ENCODE measurements around the gene SDR39U1.

DNA sequence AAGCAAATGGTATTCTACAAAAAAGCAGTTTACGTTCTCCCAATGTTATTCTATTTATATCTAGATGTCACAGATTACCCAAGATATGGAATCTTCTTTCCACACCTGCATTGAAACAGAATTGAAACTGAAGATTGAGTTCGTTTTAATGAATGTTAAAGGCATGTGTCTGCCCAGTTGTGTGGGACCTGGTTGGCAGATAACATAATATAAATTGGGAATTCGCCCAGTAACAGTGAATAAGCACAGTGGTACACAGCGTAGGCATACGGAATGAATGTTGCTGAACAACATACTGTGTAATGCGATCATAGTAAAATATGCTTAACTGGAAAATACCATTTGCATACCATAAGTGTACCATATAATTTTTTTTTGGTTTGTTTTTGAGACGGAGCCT, 8.5 kb downstream of the SDR39U1 start:
- TF ChIP-seq, protein P1, sequence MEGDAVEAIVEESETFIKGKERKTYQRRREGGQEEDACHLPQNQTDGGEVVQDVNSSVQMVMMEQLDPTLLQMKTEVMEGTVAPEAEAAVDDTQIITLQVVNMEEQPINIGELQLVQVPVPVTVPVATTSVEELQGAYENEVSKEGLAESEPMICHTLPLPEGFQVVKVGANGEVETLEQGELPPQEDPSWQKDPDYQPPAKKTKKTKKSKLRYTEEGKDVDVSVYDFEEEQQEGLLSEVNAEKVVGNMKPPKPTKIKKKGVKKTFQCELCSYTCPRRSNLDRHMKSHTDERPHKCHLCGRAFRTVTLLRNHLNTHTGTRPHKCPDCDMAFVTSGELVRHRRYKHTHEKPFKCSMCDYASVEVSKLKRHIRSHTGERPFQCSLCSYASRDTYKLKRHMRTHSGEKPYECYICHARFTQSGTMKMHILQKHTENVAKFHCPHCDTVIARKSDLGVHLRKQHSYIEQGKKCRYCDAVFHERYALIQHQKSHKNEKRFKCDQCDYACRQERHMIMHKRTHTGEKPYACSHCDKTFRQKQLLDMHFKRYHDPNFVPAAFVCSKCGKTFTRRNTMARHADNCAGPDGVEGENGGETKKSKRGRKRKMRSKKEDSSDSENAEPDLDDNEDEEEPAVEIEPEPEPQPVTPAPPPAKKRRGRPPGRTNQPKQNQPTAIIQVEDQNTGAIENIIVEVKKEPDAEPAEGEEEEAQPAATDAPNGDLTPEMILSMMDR (IDR thresholded peaks at IDR 0.05 in 2 of 3, conservative IDR thresholded peaks at IDR 0.05 in 1 of 3; ENCODE audit: borderline replicate concordance in 1 of 3, insufficient read depth in 1 of 3, low read depth in 2 of 3, low read length in 2 of 3): no peak
- no peak for TF ChIP-seq TCF7L2 (IDR thresholded peaks at IDR 0.05; ENCODE audit: borderline replicate concordance, extremely low read depth, insufficient read depth, insufficient read length)
- TF ChIP-seq EZH2phosphoT487 (IDR thresholded peaks at IDR 0.05; ENCODE audit: borderline replicate concordance): no peak
- TF ChIP-seq EGR1 (IDR thresholded peaks at IDR 0.05; ENCODE audit: low read depth): no peak
- TF ChIP-seq, protein P2, sequence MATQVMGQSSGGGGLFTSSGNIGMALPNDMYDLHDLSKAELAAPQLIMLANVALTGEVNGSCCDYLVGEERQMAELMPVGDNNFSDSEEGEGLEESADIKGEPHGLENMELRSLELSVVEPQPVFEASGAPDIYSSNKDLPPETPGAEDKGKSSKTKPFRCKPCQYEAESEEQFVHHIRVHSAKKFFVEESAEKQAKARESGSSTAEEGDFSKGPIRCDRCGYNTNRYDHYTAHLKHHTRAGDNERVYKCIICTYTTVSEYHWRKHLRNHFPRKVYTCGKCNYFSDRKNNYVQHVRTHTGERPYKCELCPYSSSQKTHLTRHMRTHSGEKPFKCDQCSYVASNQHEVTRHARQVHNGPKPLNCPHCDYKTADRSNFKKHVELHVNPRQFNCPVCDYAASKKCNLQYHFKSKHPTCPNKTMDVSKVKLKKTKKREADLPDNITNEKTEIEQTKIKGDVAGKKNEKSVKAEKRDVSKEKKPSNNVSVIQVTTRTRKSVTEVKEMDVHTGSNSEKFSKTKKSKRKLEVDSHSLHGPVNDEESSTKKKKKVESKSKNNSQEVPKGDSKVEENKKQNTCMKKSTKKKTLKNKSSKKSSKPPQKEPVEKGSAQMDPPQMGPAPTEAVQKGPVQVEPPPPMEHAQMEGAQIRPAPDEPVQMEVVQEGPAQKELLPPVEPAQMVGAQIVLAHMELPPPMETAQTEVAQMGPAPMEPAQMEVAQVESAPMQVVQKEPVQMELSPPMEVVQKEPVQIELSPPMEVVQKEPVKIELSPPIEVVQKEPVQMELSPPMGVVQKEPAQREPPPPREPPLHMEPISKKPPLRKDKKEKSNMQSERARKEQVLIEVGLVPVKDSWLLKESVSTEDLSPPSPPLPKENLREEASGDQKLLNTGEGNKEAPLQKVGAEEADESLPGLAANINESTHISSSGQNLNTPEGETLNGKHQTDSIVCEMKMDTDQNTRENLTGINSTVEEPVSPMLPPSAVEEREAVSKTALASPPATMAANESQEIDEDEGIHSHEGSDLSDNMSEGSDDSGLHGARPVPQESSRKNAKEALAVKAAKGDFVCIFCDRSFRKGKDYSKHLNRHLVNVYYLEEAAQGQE (IDR thresholded peaks at IDR 0.05; ENCODE audit: low read depth): no peak
- no peak for TF ChIP-seq POLR2A (IDR thresholded peaks at IDR 0.05; ENCODE audit: borderline replicate concordance, extremely low read depth, insufficient read depth, insufficient read length)
- TF ChIP-seq, protein P3, sequence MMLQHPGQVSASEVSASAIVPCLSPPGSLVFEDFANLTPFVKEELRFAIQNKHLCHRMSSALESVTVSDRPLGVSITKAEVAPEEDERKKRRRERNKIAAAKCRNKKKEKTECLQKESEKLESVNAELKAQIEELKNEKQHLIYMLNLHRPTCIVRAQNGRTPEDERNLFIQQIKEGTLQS (IDR thresholded peaks at IDR 0.05): no peak
- no peak for TF ChIP-seq SIN3A (IDR thresholded peaks at IDR 0.05; ENCODE audit: low read depth)
- TF ChIP-seq EZH2 (IDR thresholded peaks at IDR 0.05): no peak
- no peak for TF ChIP-seq JUND (IDR thresholded peaks at IDR 0.05)
- TF ChIP-seq ZFX (IDR thresholded peaks at IDR 0.05): no peak
